GM23338 (cell line): ENCODE data around the gene GNAI2. TPM values are rescaled to one million over a fixed set of nuclear protein-coding genes. Genes with fewer than 3 reads are reported as not detected.

Source experiments
- ATAC-seq: fragments of 200-7000 bp; cut with Tn5 transposase; 3 replicates; pipeline ENCODE4 v1.9.1; 2020
- DNase-seq: peaks from one replicate; pipeline ENCODE4 v3.0.0-alpha.2; 2015; ENCODE audit warnings: low spot score
- H2AFZ ChIP-seq: fragments of 200-600 bp; sonication (generic); 2 replicates; pipeline ENCODE4 v1.8.0; 2016; ENCODE audit warnings: antibody characterized with exemption, mild to moderate bottlenecking, moderate library complexity
- H3F3A ChIP-seq: fragments of 200-600 bp; sonication (generic); replicated peaks from 2 replicates; pipeline ENCODE4 v1.8.0; 2017; ENCODE audit warnings: antibody characterized with exemption, mixed run types, low read depth
- H3K27ac ChIP-seq: fragments of 200-600 bp; sonication (generic); 2 replicates; pipeline ENCODE4 v1.6.1; 2016; ENCODE audit warnings: low read depth
- H3K27me3 ChIP-seq: fragments of 200-600 bp; sonication (generic); 2 replicates; pipeline ENCODE4 v1.8.0; 2016; ENCODE audit warnings: mild to moderate bottlenecking, mixed run types, moderate library complexity; ENCODE audit not compliant: insufficient read depth
- H3K36me3 ChIP-seq: fragments of 200-600 bp; sonication (generic); 2 replicates; pipeline ENCODE4 v1.8.0; 2016; ENCODE audit warnings: mild to moderate bottlenecking; ENCODE audit not compliant: insufficient read depth
- H3K4me1 ChIP-seq: fragments of 200-600 bp; sonication (generic); 2 replicates; pipeline ENCODE4 v1.8.0; 2016; ENCODE audit warnings: mild to moderate bottlenecking, moderate library complexity; ENCODE audit not compliant: insufficient read depth
- H3K4me2 ChIP-seq: fragments of 200-600 bp; sonication (generic); 2 replicates; pipeline ENCODE4 v1.7.1; 2017; ENCODE audit warnings: mixed run types
- H3K4me3 ChIP-seq: fragments of 200-600 bp; sonication (generic); 2 replicates; pipeline ENCODE4 v1.6.1; 2016; ENCODE audit warnings: mixed run types
- H3K79me2 ChIP-seq: fragments of 200-600 bp; sonication (generic); replicated peaks from 2 replicates; pipeline ENCODE4 v1.8.0; 2017; ENCODE audit warnings: mild to moderate bottlenecking; ENCODE audit not compliant: insufficient read depth
- H3K9me2 ChIP-seq: fragments of 200-600 bp; sonication (generic); 2 replicates; pipeline ENCODE4 v1.8.0; 2017; ENCODE audit not compliant: insufficient read depth
- H4K20me1 ChIP-seq: fragments of 200-600 bp; sonication (generic); replicated peaks from 2 replicates; pipeline ENCODE4 v1.8.0; 2017; ENCODE audit warnings: mild to moderate bottlenecking; ENCODE audit not compliant: insufficient read depth
- H3K27ac Mint-ChIP-seq: 2 replicates; pipeline ENCODE4 v1.8.0; 2020; ENCODE audit warnings: inconsistent platforms, mild to moderate bottlenecking, moderate library complexity, mixed read lengths
- H3K27me3 Mint-ChIP-seq: 3 replicates; pipeline ENCODE4 v1.8.0; 2022; ENCODE audit warnings: low read depth, mild to moderate bottlenecking, moderate library complexity, mixed read lengths, inconsistent platforms; ENCODE audit not compliant: insufficient read depth, poor library complexity
- H3K36me3 Mint-ChIP-seq: 3 replicates; pipeline ENCODE4 v1.8.0; 2021; ENCODE audit warnings: low read depth, mild to moderate bottlenecking, inconsistent platforms, moderate library complexity, mixed read lengths
- H3K4me1 Mint-ChIP-seq: 3 replicates; pipeline ENCODE4 v1.8.0; 2020; ENCODE audit warnings: mild to moderate bottlenecking, inconsistent platforms, mixed read lengths
- H3K4me3 Mint-ChIP-seq: 3 replicates; pipeline ENCODE4 v1.8.0; 2021; ENCODE audit warnings: moderate library complexity, mild to moderate bottlenecking, inconsistent platforms, mixed read lengths
- H3K9me3 Mint-ChIP-seq: 3 replicates; pipeline ENCODE4 v1.8.0; 2020; ENCODE audit warnings: moderate library complexity, mild to moderate bottlenecking, inconsistent platforms, mixed read lengths
- CREB1 ChIP-seq: fragments of 250-450 bp; sonication (Bioruptor Pico); IDR thresholded peaks from 2 replicates; pipeline ENCODE4 v1.5.0; 2020; ENCODE audit warnings: low read depth, mild to moderate bottlenecking, moderate library complexity
- CTCF ChIP-seq, 2 experiments: fragments of 200-600 bp in 1 of 2; sonication (generic) in 1 of 2; conservative IDR thresholded peaks; 2 replicates each; pipeline versions ENCODE4 v1.5.1 to v1.6.1; 2016 to 2017; ENCODE audit warnings: antibody characterized with exemption in 2 of 2, low read depth in 2 of 2, mild to moderate bottlenecking in 2 of 2, moderate library complexity in 1 of 2
- EZH2 ChIP-seq: fragments of 200-600 bp; sonication (generic); IDR thresholded peaks from one replicate; pipeline ENCODE4 v1.8.0; 2017; ENCODE audit warnings: antibody characterized with exemption, mild to moderate bottlenecking, low read depth; ENCODE audit not compliant: unreplicated experiment
- EZH2phosphoT487 ChIP-seq: fragments of 200-600 bp; sonication (generic); IDR thresholded peaks from one replicate; pipeline ENCODE4 v1.8.1; 2018; ENCODE audit warnings: antibody characterized with exemption; ENCODE audit not compliant: unreplicated experiment
- JUNB ChIP-seq: IDR thresholded peaks from one replicate; pipeline ENCODE4 v1.6.1; 2016; ENCODE audit warnings: antibody characterized with exemption; ENCODE audit not compliant: unreplicated experiment
- NANOG ChIP-seq: IDR thresholded peaks from 2 replicates; pipeline ENCODE4 v1.6.1; 2016; ENCODE audit warnings: antibody characterized with exemption, borderline replicate concordance
- POLR2AphosphoS5 ChIP-seq: IDR thresholded peaks from 2 replicates; pipeline ENCODE4 v1.6.1; 2016; ENCODE audit warnings: antibody characterized with exemption, low read depth
- STAT1 ChIP-seq: IDR thresholded peaks from one replicate; pipeline ENCODE4 v1.6.1; 2016; ENCODE audit warnings: antibody characterized with exemption; ENCODE audit not compliant: unreplicated experiment
- ZNF114 ChIP-seq: fragments of 250-450 bp; sonication (Bioruptor Pico); IDR thresholded peaks from 2 replicates; pipeline ENCODE4 v1.5.0; 2020; ENCODE audit warnings: mild to moderate bottlenecking, moderate library complexity
- ZNF331 ChIP-seq: fragments of 250-450 bp; sonication (Bioruptor Pico); IDR thresholded peaks from 2 replicates; pipeline ENCODE4 v1.5.0; 2020; ENCODE audit warnings: low read depth, mild to moderate bottlenecking, moderate library complexity
- ZNF462 ChIP-seq: fragments of 250-450 bp; sonication (Bioruptor Pico); IDR thresholded peaks from 2 replicates; pipeline ENCODE4 v1.5.0; 2020; ENCODE audit warnings: mild to moderate bottlenecking, moderate library complexity
- polyA plus RNA-seq: library from polyadenylated mRNA; unstranded; fragments of >200 nt; fragmentation: Nextera tagmentation; extraction: Ambion mirVana; gene quantifications from 2 replicates; pipeline ENCODE4 v1.2.1, GENCODE V29; 2016
- total RNA-seq: library from RNA; depleted of rRNA; stranded (reverse); fragments of >200 nt; shearing (Covaris generic); gene quantifications from 2 replicates; pipeline ENCODE4 v1.2.3, GENCODE V29; 2014
- TF ChIP-seq, protein P1 (sequence below): IDR thresholded peaks from 2 replicates; pipeline ENCODE4 v1.6.1; 2016; ENCODE audit warnings: antibody characterized with exemption
- TF ChIP-seq, protein P2 (sequence below): IDR thresholded peaks from one replicate; pipeline ENCODE4 v1.6.1; 2018; ENCODE audit warnings: antibody characterized with exemption; ENCODE audit not compliant: unreplicated experiment

GNAI2 gene
- total and polyA plus RNA-seq, 2 experiments from 2014 or later: 138 to 153 TPM

DNA sequence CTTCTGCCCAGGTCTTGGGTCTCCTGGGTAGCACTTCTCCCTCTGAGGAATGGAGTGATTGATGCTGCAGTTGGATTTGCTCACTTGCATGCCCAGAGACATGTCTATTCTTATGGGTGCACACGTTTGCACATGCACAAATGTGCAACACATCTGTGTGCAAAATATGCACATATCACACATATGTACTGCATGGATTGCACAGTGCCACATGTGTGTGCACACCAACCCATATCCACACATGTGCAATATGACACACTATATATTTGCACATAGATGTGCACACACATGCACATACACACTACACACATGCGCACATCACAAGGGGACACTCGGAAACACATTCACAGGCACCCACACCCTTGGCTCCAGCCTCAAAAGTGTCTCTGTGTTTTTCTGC is 32.3 kb downstream of the GNAI2 start:
- H3K9me3 Mint-ChIP-seq: no peaks in the 10 kb centered on the region
- peaks cover 4% of the 10 kb centered on the region for H3K27me3 ChIP-seq
- 0 out of 2 replicates have a peak, but pooled peaks cover 8% of the 10 kb centered on the region for H3F3A ChIP-seq
- DNase-seq (no peak), ATAC-seq (no peak)
- peaks cover 24% of the 10 kb centered on the region for H3K27me3 Mint-ChIP-seq
- no peaks in the 10 kb centered on the region for H3K9me2 ChIP-seq
- peaks cover 60% of the 10 kb centered on the region for H3K4me1 Mint-ChIP-seq
- H3K4me1 ChIP-seq: peaks cover 48% of the 10 kb centered on the region
- no peaks in the 10 kb centered on the region for H3K36me3 Mint-ChIP-seq
- H3K27ac ChIP-seq: no peak overlapping the region
- H4K20me1 ChIP-seq: no peaks in the 10 kb centered on the region
- H3K27ac Mint-ChIP-seq: no peak overlapping the region
- H3K79me2 ChIP-seq: no peaks in the 10 kb centered on the region
- H3K4me3 ChIP-seq: no peak overlapping the region
- H3K4me3 Mint-ChIP-seq: no peak overlapping the region
- H2AFZ ChIP-seq: no peak overlapping the region
- no peak overlapping the region for H3K4me2 ChIP-seq
- TF ChIP-seq JUNB (no peak), POLR2AphosphoS5 (no peak), ZNF331 (CRISPR knock-in tag) (no peak), CTCF (conservative IDR thresholded peaks at IDR 0.05; ENCODE audit: low read depth in 2 of 2) (no peak), ZNF462 (CRISPR knock-in tag) (no peak), STAT1 (no peak), EZH2phosphoT487 (no peak), EZH2 (no peak), NANOG (no peak), CREB1 (CRISPR knock-in tag) (no peak), ZNF114 (CRISPR knock-in tag) (no peak)
- TF ChIP-seq, protein P1, sequence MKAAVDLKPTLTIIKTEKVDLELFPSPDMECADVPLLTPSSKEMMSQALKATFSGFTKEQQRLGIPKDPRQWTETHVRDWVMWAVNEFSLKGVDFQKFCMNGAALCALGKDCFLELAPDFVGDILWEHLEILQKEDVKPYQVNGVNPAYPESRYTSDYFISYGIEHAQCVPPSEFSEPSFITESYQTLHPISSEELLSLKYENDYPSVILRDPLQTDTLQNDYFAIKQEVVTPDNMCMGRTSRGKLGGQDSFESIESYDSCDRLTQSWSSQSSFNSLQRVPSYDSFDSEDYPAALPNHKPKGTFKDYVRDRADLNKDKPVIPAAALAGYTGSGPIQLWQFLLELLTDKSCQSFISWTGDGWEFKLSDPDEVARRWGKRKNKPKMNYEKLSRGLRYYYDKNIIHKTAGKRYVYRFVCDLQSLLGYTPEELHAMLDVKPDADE: no peak
- TF ChIP-seq, protein P2, sequence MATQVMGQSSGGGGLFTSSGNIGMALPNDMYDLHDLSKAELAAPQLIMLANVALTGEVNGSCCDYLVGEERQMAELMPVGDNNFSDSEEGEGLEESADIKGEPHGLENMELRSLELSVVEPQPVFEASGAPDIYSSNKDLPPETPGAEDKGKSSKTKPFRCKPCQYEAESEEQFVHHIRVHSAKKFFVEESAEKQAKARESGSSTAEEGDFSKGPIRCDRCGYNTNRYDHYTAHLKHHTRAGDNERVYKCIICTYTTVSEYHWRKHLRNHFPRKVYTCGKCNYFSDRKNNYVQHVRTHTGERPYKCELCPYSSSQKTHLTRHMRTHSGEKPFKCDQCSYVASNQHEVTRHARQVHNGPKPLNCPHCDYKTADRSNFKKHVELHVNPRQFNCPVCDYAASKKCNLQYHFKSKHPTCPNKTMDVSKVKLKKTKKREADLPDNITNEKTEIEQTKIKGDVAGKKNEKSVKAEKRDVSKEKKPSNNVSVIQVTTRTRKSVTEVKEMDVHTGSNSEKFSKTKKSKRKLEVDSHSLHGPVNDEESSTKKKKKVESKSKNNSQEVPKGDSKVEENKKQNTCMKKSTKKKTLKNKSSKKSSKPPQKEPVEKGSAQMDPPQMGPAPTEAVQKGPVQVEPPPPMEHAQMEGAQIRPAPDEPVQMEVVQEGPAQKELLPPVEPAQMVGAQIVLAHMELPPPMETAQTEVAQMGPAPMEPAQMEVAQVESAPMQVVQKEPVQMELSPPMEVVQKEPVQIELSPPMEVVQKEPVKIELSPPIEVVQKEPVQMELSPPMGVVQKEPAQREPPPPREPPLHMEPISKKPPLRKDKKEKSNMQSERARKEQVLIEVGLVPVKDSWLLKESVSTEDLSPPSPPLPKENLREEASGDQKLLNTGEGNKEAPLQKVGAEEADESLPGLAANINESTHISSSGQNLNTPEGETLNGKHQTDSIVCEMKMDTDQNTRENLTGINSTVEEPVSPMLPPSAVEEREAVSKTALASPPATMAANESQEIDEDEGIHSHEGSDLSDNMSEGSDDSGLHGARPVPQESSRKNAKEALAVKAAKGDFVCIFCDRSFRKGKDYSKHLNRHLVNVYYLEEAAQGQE: no peak
- H3K36me3 ChIP-seq: no peaks in the 10 kb centered on the region
